ENCODE measurements around the gene GXYLT1.
A peak's percentile ranks its signal among the peaks of the same experiment; 100 is the strongest.

The GXYLT1 gene

DNA sequence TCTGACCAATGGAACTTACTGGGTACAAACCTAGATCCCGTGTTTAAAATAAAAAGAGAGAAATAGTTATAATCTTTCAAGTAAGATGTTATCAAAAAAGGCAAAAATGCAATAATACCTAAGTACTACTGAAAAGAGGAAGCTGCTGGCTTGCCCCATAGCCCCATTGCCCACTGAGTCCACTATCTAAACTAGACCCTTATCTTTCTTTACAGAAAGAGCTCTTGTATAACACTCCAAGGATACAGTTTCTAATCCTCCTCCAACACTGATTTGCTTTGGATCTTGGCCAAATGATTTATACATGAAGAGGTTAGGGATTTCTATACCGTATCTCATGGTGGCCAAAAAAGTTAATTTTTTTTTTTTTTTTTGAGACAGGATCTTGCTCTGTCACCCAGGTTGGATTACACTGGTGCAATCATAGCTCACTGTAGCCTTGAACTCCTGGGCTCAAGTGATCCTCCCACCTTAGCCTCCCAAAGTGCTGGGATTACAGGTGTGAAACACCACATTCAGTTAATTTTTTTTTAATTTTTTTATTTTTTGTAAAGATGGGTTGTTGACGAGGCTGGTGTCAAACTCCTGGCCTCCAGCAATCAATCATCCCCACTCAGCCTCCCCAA, 2.6 kb downstream of the GXYLT1 start:
- peaks cover 0 to 8% (median 3%) of the 10 kb centered on the region in 11 experiments; a peak in 4 of 22 replicates for H3K9me3 ChIP-seq (replicated peaks in 1 of 11)
- peaks cover 13 to 58% (median 31%) of the 10 kb centered on the region in 11 experiments; a peak in 16 of 22 replicates for H4K20me1 ChIP-seq
- H3K4me1 ChIP-seq = peaks cover 18 to 37% (median 26%) of the 10 kb centered on the region in 10 experiments
- H3K9ac ChIP-seq = no peak overlapping the region
- no peak for TF ChIP-seq Cebpa-rat (IDR thresholded peaks at IDR 0.05)
- H3K36me3 ChIP-seq = peaks cover 0 to 5% (median 0%) of the 10 kb centered on the region in 11 experiments; a peak in 3 of 22 replicates
- no peaks in the 10 kb centered on the region for H3K27me3 ChIP-seq
- peak overlapping the region in 10 of 11 experiments; percentile 1 to 94 (median 84); a peak in 18 of 22 replicates for H3K4me2 ChIP-seq
- H3K4me3 ChIP-seq = peak overlapping the region in 1 of 10 experiments; percentile 90; a peak in 1 of 20 replicates
- H3K27ac ChIP-seq = no peak overlapping the region

DNA sequence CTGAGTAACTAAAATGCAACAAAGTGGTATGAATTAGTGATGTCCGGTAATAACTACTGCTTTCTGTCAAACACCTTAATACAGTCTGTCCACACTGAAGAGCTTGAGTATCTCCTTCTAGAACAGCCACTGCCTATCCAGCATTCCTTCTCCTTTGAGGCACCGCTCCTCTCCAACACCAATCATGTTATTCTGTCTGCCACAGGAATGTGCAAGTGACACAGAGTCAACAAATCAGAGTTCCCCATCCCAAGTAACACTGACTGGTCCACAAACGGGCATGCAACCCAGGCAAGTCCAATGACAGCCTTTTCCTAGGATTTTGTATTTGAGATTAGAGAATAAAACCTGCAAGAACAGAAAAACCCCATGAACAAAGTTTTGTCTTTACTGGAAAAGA, 3.8 kb downstream of the GXYLT1 start:
- Histone ChIP-seq H3K4me3 (no peak overlapping the region), H3K27me3 (no peaks in the 10 kb centered on the region), H3K9ac (no peak overlapping the region), H4K20me1 (peaks cover 14 to 58% (median 31%) of the 10 kb centered on the region in 11 experiments; a peak in 16 of 22 replicates), H3K27ac (no peak overlapping the region), H3K4me1 (peaks cover 18 to 27% (median 24%) of the 10 kb centered on the region in 10 experiments), H3K9me3 (replicated peaks in 1 of 11) (peaks cover 0 to 14% (median 5%) of the 10 kb centered on the region in 11 experiments; a peak in 7 of 22 replicates), H3K36me3 (peaks cover 0 to 10% (median 0%) of the 10 kb centered on the region in 11 experiments; a peak in 4 of 22 replicates), H3K4me2 (no peak overlapping the region)
- no peak for TF ChIP-seq Cebpa-rat (IDR thresholded peaks at IDR 0.05)

DNA sequence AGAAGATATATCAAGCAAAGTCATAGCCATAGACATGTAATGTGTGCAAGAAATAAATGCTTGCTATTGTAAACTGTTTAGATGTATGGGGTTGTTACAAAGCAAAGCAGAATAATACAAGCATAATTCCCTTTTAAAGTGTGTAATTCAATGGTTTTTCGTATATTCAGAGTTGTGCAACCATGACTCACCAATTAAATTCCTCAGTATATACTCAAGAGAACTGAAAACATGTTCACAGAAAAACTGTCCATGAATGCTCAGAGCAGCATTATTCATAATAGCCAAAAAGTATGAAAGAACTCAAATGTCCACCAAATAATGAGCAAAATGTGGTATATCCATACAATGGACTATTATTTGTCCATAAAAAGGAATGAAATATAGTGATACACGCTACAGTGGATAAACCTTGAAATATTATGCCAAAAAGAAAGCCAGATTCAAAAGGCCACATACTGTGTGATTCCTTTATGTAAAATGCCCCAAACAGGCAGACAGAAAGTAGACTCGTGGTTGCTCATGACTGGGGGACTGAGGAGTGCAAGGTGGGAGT, 9.3 kb downstream of the GXYLT1 start:
- H3K4me2 ChIP-seq = no peak overlapping the region

DNA sequence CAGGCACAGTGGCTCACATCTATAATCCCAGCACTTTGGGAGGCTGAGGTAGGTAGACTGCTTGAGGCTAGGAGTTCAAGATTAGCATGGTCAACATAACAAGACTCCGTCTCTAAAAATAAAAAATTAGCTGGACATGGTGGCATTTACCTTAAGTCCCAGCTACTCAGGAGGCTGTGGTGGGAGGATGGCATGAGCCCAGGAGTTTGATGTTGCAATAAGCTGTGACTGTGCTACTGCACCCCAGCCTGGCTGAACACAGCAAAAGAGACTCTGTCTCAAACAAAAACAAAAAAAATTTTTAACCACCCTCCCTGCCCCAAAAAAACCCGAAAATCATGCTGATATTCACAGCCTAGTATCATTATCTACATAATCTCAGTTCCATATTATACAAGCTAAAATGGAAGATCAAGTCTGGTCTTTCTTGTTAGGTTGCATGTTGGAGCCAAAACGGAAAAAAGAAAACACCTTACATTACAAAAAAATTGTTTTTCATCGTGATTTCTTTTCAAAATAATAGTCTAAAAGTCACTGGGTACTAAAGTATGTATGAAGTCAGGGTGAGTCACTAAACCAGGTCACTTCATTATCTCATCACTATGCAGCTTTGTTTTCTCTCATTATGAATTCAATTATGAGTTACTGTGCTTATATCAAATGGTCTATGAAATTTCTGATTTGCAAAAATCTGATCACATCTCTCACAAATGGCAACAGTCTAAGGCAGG, 13.8 kb downstream of the GXYLT1 start:
- Histone ChIP-seq H3K9ac (no peak overlapping the region), H3K9me3 (replicated peaks in 1 of 11) (no peaks in the 10 kb centered on the region; a peak in 1 of 22 replicates), H3K4me3 (no peak overlapping the region), H3K27me3 (no peaks in the 10 kb centered on the region), H3K27ac (no peak overlapping the region), H3K36me3 (peaks cover 0 to 16% (median 0%) of the 10 kb centered on the region in 11 experiments; a peak in 4 of 22 replicates), H3K4me2 (peak overlapping the region in 4 of 11 experiments; percentile 19 to 43 (median 31); a peak in 6 of 22 replicates), H4K20me1 (peaks cover 12 to 89% (median 46%) of the 10 kb centered on the region in 11 experiments; a peak in 21 of 22 replicates), H3K4me1 (peaks cover 1 to 17% (median 7%) of the 10 kb centered on the region in 10 experiments; a peak in 15 of 20 replicates)
- TF ChIP-seq Cebpa-rat (IDR thresholded peaks at IDR 0.05) = 0 out of 22 replicates have a peak, but pooled peaks of 1 of the 11 experiments have one; percentile 14

More for the DNA sequence above, 9.3 kb downstream of the GXYLT1 start:
- Histone ChIP-seq H3K27me3 (no peaks in the 10 kb centered on the region), H3K4me1 (peaks cover 0 to 17% (median 6%) of the 10 kb centered on the region in 10 experiments; a peak in 11 of 20 replicates), H4K20me1 (peaks cover 5 to 72% (median 28%) of the 10 kb centered on the region in 11 experiments; a peak in 17 of 22 replicates), H3K36me3 (peaks cover 0 to 24% (median 0%) of the 10 kb centered on the region in 11 experiments; a peak in 4 of 22 replicates), H3K9me3 (replicated peaks in 1 of 11) (peaks cover 0 to 14% (median 5%) of the 10 kb centered on the region in 11 experiments; a peak in 7 of 22 replicates), H3K27ac (no peak overlapping the region), H3K9ac (no peak overlapping the region), H3K4me3 (no peak overlapping the region)
- no peak for TF ChIP-seq Cebpa-rat (IDR thresholded peaks at IDR 0.05)

DNA sequence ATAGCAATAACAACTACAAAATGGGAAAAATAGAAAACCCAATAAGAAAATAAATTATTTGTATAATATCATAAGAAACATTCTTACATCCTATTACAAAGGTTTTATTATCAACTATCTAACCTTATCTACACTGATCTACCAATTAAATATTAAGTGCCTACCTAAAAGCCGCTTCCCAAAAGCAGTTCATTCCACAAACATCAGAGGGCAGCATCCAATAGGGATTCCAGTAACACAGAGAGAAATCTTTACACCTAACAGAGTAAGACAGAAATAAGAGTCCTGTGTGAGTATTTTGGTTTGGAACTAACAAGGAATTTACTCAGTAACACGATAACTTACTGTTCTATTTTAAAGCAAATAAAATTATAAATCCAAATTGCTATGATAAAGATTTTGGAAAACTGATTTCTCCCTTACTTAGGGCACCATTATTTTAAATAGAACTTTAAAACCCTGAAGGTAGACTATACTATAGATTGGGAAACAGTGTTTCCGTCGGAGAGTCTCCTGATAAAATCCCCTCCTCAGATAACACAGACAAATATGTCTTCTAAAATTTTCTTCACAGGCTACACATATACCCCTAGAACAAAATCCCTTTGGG, 15.0 kb downstream of the GXYLT1 start:
- Histone ChIP-seq H3K36me3 (peaks cover 0 to 16% (median 0%) of the 10 kb centered on the region in 11 experiments; a peak in 4 of 22 replicates), H4K20me1 (peaks cover 12 to 91% (median 47%) of the 10 kb centered on the region in 11 experiments; a peak in 21 of 22 replicates), H3K4me2 (no peak overlapping the region), H3K27me3 (no peaks in the 10 kb centered on the region), H3K27ac (no peak overlapping the region), H3K9ac (no peak overlapping the region), H3K4me3 (no peak overlapping the region), H3K4me1 (peaks cover 13 to 21% (median 17%) of the 10 kb centered on the region in 10 experiments), H3K9me3 (replicated peaks in 1 of 11) (no peaks in the 10 kb centered on the region)
- TF ChIP-seq Cebpa-rat (IDR thresholded peaks at IDR 0.05) = no peak

DNA sequence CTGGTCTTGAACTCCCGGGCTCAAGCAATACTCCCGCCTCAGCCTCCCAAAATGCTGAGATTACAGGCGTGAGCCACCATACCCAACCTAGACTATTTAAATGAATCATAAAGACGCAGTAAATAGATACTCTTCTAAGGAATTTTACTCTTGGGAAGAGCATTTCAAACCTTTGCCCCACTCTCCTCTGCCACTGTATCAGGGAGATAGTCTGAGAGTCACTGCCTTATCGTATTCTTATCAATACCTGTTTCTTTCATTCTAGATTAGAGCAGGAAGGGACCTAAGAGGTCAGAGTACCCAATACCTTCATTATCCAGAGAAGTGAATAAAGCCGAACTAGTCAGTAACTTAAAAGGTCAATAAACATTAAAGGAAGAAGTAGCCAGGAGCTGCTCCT, 15.8 kb downstream of the GXYLT1 start:
- no peaks in the 10 kb centered on the region for H3K27me3 ChIP-seq
- no peak overlapping the region for H3K27ac ChIP-seq
- peaks cover 0 to 11% (median 0%) of the 10 kb centered on the region in 11 experiments; a peak in 4 of 22 replicates for H3K36me3 ChIP-seq
- H3K9me3 ChIP-seq (replicated peaks in 1 of 11) = no peaks in the 10 kb centered on the region
- H3K4me1 ChIP-seq = peaks cover 13 to 22% (median 17%) of the 10 kb centered on the region in 10 experiments
- TF ChIP-seq Cebpa-rat (IDR thresholded peaks at IDR 0.05) = no peak
- H3K4me3 ChIP-seq = no peak overlapping the region
- 0 out of 22 replicates have a peak overlapping the region, but pooled peaks of 1 of the 11 experiments have one; percentile 21 for H3K9ac ChIP-seq
- H4K20me1 ChIP-seq = peaks cover 12 to 84% (median 46%) of the 10 kb centered on the region in 11 experiments; a peak in 21 of 22 replicates
- no peak overlapping the region for H3K4me2 ChIP-seq

DNA sequence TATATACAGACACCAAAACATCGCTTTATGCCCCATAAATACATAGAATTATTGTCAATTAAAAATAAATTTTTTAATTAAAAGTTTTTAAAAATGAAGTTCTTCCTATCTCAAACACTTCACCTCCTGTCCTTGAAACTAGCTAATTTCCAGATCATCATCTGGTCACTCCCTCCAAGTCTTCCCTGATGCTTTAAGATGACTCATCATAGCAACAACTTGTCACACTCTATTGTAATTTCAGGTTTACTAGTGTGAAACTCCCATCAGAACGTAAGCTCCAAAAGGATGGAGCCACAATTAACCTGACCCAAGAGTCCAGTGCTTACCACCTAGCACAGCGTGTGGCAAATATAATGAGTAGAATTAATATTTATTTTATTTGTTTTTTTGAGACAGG, 16.3 kb downstream of the GXYLT1 start:
- peaks cover 12 to 79% (median 44%) of the 10 kb centered on the region in 11 experiments; a peak in 21 of 22 replicates for H4K20me1 ChIP-seq

DNA sequence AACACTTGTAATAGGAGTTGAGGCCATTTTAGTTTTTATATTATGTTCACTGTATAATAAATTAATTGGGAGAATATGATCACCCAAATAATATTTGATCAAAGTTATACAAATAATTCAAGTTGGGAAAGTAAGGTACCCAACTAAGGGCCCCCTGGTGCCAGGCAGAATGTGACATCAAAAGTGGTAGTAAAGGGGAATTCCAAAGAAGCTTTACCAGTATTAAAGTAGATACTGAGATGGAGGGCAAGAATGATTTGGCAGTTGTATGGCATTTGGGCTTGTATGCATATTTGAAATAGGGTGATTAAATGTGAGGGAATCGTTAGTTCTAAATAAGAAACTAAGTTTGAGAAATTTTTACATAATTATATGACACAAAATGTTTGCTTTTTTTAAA, 17.7 kb downstream of the GXYLT1 start:
- no peak overlapping the region for H3K4me3 ChIP-seq
- no peak overlapping the region for H3K9ac ChIP-seq
- peaks cover 0 to 6% (median 0%) of the 10 kb centered on the region in 11 experiments; a peak in 4 of 22 replicates for H3K9me3 ChIP-seq (replicated peaks in 1 of 11)
- no peak overlapping the region for H3K27ac ChIP-seq
- H4K20me1 ChIP-seq = peaks cover 12 to 70% (median 37%) of the 10 kb centered on the region in 11 experiments; a peak in 21 of 22 replicates
- H3K27me3 ChIP-seq = no peaks in the 10 kb centered on the region
- H3K36me3 ChIP-seq = peaks cover 0 to 20% (median 5%) of the 10 kb centered on the region in 11 experiments; a peak in 9 of 22 replicates
- TF ChIP-seq Cebpa-rat (IDR thresholded peaks at IDR 0.05) = no peak
- no peak overlapping the region for H3K4me2 ChIP-seq
- peaks cover 13 to 22% (median 17%) of the 10 kb centered on the region in 10 experiments for H3K4me1 ChIP-seq

More for the DNA sequence above, 16.3 kb downstream of the GXYLT1 start:
- 0 out of 22 replicates have a peak overlapping the region, but pooled peaks of 1 of the 11 experiments have one; percentile 21 for H3K9ac ChIP-seq
- peaks cover 13 to 22% (median 17%) of the 10 kb centered on the region in 10 experiments for H3K4me1 ChIP-seq
- H3K27me3 ChIP-seq = no peaks in the 10 kb centered on the region
- H3K4me2 ChIP-seq = no peak overlapping the region
- peaks cover 0 to 8% (median 0%) of the 10 kb centered on the region in 11 experiments; a peak in 4 of 22 replicates for H3K36me3 ChIP-seq
- H3K27ac ChIP-seq = no peak overlapping the region
- H3K4me3 ChIP-seq = no peak overlapping the region
- no peak for TF ChIP-seq Cebpa-rat (IDR thresholded peaks at IDR 0.05)
- H3K9me3 ChIP-seq (replicated peaks in 1 of 11) = no peaks in the 10 kb centered on the region
